ENCODE results near the gene ANKRD11.

DNA sequence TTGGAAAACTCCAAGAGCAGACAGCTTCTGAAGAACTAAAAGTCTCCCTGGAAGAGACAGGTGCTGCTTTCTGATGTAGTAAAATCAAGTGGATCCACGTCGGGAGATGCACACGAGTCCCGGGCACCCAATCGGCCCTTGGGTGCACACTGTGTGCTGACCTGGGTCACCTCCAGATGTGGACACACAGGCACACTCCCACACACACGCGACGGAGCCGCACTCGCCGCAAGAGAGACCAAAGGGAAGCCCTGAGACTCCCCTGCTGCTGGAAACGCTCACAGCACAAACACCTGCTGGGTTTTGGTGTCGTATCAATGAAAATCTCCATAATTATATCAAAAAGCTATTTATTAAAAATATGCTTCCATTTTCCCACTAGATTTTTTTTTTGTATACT, 94.2 kb downstream of the ANKRD11 start:
- no peak for TF ChIP-seq CTCF (IDR thresholded peaks at IDR 0.05; ENCODE audit: insufficient read depth, low read length, poor library complexity, severe bottlenecking)
- no peak for TF ChIP-seq EZH2phosphoT487 (conservative IDR thresholded peaks at IDR 0.05; ENCODE audit: low read length)

Measured in SU-DHL-6 (cell line).